GM23248 (cell line): ENCODE data around the gene RAB40A.

Source experiments
- EZH2 ChIP-seq: fragments of 200-600 bp; sonication (generic); IDR thresholded peaks from 2 replicates; pipeline ENCODE4 v1.6.1; 2018; ENCODE audit warnings: antibody characterized with exemption, mild to moderate bottlenecking; ENCODE audit not compliant: insufficient read depth, poor library complexity, severe bottlenecking
- EZH2phosphoT487 ChIP-seq: fragments of 200-600 bp; sonication (generic); IDR thresholded peaks from 2 replicates; pipeline ENCODE4 v1.6.1; 2018; ENCODE audit warnings: antibody characterized with exemption, moderate library complexity, mild to moderate bottlenecking, low read depth; ENCODE audit not compliant: insufficient read depth

DNA sequence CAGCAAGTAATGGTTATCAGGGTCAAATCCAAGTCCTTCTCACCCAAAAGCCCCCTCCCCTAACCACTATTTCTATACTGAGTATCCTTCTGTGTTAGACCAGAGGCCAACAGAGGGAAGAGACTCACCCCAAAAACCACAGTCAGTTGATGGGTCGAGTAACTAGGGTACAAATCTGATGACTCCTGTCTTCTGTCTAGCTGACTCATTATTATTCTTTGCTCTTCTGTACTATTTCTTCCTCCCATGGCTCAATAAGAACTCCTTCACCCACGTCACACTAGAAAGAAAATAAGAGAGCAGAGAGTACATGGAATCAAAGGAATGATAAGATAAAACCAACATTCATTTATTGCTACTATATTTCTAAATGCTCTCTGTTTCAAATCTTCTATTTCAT lies 2.0 kb downstream of the RAB40A start:
- no peak for TF ChIP-seq EZH2
- no peak for TF ChIP-seq EZH2phosphoT487
